ENCODE measurements around the gene ADAM17. TPM values are rescaled to one million over a fixed set of nuclear protein-coding genes. Genes with fewer than 3 reads are reported as not detected.

Gene ADAM17
- total and polyA plus RNA-seq, 8 donors: 40.7 to 55.8 (median 43.9) TPM

DNA sequence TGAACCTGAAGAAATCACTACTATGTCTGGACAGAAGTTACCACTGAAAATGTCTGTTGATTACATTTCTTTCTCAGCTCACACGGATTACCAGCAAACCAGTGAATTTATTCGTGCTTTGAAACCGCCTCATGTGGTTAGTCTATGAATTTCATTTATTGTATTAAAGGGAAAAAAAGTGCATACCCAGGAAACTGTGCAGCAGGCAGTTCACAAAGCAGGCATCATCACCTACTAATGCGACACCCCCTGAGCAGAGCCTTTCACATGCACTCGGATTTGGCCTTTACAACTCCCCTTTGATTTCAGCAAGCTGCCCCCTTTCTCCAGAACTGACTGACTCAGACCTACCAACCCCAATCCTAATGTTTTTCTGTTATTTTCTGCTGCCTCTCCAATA is 112.1 kb downstream of the ADAM17 start:
- intact Hi-C loops (cut with DNase I): no loop called here
- TF ChIP-seq CTCF (IDR thresholded peaks at IDR 0.05): no peak
- ATAC-seq (no peak), DNase-seq (no peak)
- no peaks in the 10 kb centered on the region for H3K4me1 ChIP-seq
- H3K9me3 ChIP-seq: no peaks in the 10 kb centered on the region
- H3K27me3 ChIP-seq: no peaks in the 10 kb centered on the region
- H3K27ac ChIP-seq: no peak overlapping the region
- peaks cover 0 to 90% of the 10 kb centered on the region in 2 donors for H3K36me3 ChIP-seq
- H3K4me3 ChIP-seq: no peak overlapping the region

GRCh38 chr2:9441556-9441955 is 114.1 kb downstream of the ADAM17 start:
- ATAC-seq: no peak
- no peak for DNase-seq
- Histone ChIP-seq H3K36me3 (peaks cover 3 to 93% of the 10 kb centered on the region in 2 donors), H3K27ac (no peak overlapping the region), H3K27me3 (no peaks in the 10 kb centered on the region), H3K4me3 (no peak overlapping the region), H3K4me1 (no peaks in the 10 kb centered on the region), H3K9me3 (no peaks in the 10 kb centered on the region)
- intact Hi-C loops (cut with DNase I): no loop called here
- no peak for TF ChIP-seq CTCF (IDR thresholded peaks at IDR 0.05)

DNA sequence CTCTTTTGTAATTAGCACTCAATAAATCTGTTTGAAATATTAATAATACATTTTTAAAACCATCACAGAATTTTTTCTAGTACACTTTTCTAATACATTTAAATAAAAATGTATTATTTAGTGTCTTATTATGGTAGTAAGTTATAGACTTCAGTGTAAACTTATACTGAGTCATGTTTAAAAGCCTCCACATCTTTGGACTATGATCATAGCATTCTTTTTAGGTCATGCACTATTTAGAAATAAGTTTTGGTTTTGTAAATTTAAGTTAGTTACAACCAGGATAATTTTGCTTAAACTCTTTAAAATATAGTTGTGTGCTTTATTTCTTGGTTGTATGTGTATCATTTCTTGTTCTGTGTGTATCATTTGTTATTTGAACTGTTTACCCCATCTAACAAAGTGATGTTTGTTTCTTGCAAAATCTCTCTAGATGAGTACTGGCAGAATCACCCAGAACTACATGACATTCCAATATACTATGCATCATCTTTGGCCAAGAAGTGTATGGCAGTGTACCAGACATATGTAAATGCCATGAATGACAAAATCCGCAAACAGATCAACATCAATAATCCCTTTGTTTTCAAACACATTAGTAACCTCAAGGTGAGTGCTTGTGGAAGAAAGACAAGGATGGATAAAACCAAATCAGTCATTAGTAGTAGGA is 115.4 kb downstream of the ADAM17 start:
- no peak for TF ChIP-seq CTCF (IDR thresholded peaks at IDR 0.05)
- ATAC-seq: no peak
- intact Hi-C loops (cut with DNase I): no loop called here

GRCh38 chr2:9439536-9439935 is 116.1 kb downstream of the ADAM17 start:
- ATAC-seq (no peak), DNase-seq (no peak)
- H3K27ac ChIP-seq: no peak overlapping the region
- no peak for TF ChIP-seq CTCF (IDR thresholded peaks at IDR 0.05)
- H3K27me3 ChIP-seq: no peaks in the 10 kb centered on the region
- H3K4me3 ChIP-seq: no peak overlapping the region
- H3K36me3 ChIP-seq: peaks cover 3 to 89% of the 10 kb centered on the region in 2 donors
- intact Hi-C loops (cut with DNase I): no loop called here
- no peaks in the 10 kb centered on the region for H3K9me3 ChIP-seq
- H3K4me1 ChIP-seq: no peaks in the 10 kb centered on the region

More for the DNA sequence above, 115.4 kb downstream of the ADAM17 start:
- no peak for DNase-seq
- Histone ChIP-seq H3K9me3 (no peaks in the 10 kb centered on the region), H3K36me3 (peaks cover 3 to 93% of the 10 kb centered on the region in 2 donors), H3K4me1 (no peaks in the 10 kb centered on the region), H3K4me3 (no peak overlapping the region), H3K27ac (no peak overlapping the region), H3K27me3 (no peaks in the 10 kb centered on the region)

Other genes with a start within 250 kb of the ADAM17 start
- gene ITGB1BP1, start 132.3 kb downstream of the ADAM17 start, total RNA-seq: 10 to 100 TPM; 74.0 to 82.4 TPM
- gene ITGB1BP1, start 132.3 kb downstream of the ADAM17 start, polyA plus RNA-seq (ENCODE audit: insufficient read length in 6 of 6): 10 to 100 TPM; 71.5 to 89.2 (median 79.2) TPM
- 10 to 100 TPM; 25.9 to 30.3 TPM for gene CPSF3, start 132.2 kb downstream of the ADAM17 start, total RNA-seq
- gene CPSF3, start 132.2 kb downstream of the ADAM17 start, polyA plus RNA-seq (ENCODE audit: insufficient read length in 6 of 6): 10 to 100 TPM; 43.5 to 58.7 (median 48.1) TPM
- 10 to 100 TPM; 46.3 to 56.0 TPM for gene IAH1, start 81.3 kb downstream of the ADAM17 start, total RNA-seq
- 10 to 100 TPM; 41.9 to 57.1 (median 50.3) TPM for gene IAH1, start 81.3 kb downstream of the ADAM17 start, polyA plus RNA-seq (ENCODE audit: insufficient read length in 6 of 6)
- 100 to 1,000 TPM; 229 to 257 TPM for gene YWHAQ, start 75.2 kb upstream of the ADAM17 start, total RNA-seq
- gene YWHAQ, start 75.2 kb upstream of the ADAM17 start, polyA plus RNA-seq (ENCODE audit: insufficient read length in 6 of 6): 100 to 1,000 TPM; 352 to 443 (median 404) TPM

Data from left lung (tissue), 10 donors.